GM21381 (cell line): ENCODE data around the gene ALOX5.
A peak's percentile ranks its signal among the peaks of the same experiment; 100 is the strongest.
"Not testable (repeated sequence)": the region's sequence is repeated elsewhere in the genome, so short reads cannot be mapped to it uniquely, and the experiment has no call there.

Experiments
- ATAC-seq: cut with Tn5 transposase; IDR thresholded peaks from one replicate; pipeline ENCODE4 v1.9.1; 2021; ENCODE audit warnings: mild to moderate bottlenecking, moderate library complexity; ENCODE audit not compliant: unreplicated experiment

The ALOX5 gene

DNA sequence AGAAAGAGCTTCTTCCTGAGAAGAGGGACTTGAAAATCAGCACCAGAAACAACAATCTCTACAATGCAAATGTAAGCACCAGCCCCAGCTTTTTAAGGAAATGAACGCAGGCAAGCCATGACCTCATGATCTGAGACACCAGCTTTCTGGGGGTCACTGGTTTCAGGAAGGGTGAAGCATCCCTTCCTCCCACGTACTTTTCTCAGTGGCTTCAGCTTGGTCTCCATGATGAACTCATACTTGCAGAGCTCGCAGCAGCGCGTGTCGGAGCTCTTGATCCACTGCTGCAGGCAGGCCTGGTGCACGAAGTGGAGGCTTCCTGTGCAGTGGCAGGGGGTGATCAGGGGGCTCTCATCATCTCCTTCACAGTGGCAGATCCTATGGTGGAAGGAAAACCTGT lies 87.0 kb downstream of the ALOX5 start:
- ATAC-seq, result peak; percentile 67

DNA sequence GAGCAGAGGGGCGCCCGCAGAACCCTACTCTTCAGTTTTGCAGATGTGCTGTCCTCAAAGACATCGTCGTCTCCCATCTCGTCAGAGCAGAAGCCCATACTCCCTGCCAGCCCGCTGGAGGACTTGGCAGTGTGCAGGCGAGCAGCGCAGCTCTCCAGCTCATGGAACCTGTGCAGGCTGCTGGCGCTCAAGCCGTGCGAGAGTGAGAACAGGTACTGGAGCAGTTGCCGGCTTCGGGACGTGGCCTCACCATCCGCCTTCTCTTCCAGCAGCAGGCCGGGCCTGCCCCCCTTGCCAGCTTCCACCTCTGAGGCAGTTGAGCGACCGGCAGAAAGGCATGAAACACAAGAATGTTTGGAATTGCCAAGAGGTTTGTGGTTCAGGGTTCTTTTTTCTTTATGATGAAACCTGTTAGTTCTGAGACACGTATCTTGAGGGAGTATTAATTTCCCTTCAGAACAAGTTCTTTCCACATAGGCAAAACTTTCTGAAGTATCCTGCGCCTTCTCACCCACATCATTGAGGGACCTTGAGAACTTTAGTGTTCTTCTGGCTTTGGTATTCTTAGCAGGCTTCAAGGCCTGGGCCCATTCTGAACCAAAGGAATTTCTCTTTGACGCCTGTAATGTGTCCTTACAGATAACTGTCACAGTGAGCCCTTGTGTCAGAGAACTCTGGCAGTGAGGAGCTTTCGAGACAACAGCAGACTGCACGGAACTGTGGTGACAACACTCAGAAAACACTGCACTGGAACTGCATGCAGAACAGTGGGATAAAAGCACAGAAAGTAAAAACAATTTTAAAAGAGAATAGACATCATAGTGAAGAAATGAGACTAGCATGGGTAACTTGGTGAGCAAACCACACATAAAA lies 89.5 kb downstream of the ALOX5 start:
- no peak for ATAC-seq

DNA sequence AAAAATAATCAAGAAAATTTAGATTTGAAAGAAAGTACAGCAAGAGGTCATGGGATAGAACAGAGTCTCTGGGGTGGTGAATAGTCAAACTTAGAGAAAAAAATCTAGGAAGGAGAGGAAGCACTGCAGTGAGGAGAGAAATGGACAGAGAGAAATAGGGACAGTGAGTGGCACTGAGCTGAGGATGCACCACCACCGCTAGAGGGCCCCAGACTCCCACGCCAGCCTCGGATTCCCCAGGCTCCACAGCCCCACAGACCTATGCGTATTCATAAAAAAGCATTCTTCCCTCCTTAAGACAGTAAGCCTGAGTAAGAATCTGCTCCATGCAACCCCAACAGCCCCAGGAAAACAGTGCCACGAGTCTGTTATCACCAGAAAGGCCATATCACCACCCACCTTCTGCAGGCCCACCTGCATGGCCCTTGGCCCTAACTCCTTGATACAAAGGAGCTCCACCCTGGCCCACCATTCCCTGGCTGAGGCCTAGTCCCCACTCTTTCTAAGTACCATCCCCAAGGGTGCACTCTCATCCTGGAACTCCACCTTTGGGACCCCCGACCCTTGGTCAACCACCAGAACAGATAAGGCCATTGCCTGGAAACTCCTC lies 91.0 kb downstream of the ALOX5 start:
- ATAC-seq, result peak; percentile 42

DNA sequence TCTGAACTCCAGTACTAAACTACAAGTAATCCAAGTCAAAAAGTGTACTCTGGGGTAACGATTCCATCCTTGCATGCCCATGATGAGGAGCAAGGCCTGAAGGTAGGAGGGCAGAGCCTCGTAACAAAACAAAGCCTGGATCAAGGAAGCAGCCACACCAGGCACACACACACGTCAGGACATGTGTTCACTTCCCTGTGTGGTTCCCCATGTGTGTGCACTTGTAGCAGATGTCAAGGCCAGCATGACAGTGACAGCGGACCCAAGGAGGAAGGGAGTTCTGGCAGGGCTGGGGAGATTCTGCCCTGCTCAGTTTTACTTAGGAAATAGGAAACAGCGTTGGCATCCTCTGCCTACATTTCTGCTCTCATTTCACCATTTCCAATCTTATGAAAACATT lies 92.8 kb downstream of the ALOX5 start:
- ATAC-seq, result no peak

DNA sequence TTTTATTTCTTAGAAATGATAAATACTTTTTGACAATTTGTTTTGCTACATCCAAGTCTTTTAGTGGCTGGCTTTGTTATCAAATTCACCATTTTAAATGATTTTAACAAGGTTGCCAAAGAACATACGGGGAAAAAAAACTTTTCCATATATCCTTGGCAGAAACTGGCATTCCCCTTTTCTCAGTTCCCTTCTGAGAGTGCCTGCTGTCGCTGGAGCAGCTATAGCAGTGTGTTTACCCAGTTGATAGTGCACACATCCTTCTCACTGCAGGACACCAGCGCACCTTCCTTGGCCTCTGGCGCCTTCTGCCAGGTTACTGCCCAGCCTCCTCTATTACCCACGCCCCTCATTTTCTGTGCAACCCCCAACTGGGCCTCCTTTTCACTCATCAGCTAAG lies 94.1 kb downstream of the ALOX5 start:
- no peak for ATAC-seq

DNA sequence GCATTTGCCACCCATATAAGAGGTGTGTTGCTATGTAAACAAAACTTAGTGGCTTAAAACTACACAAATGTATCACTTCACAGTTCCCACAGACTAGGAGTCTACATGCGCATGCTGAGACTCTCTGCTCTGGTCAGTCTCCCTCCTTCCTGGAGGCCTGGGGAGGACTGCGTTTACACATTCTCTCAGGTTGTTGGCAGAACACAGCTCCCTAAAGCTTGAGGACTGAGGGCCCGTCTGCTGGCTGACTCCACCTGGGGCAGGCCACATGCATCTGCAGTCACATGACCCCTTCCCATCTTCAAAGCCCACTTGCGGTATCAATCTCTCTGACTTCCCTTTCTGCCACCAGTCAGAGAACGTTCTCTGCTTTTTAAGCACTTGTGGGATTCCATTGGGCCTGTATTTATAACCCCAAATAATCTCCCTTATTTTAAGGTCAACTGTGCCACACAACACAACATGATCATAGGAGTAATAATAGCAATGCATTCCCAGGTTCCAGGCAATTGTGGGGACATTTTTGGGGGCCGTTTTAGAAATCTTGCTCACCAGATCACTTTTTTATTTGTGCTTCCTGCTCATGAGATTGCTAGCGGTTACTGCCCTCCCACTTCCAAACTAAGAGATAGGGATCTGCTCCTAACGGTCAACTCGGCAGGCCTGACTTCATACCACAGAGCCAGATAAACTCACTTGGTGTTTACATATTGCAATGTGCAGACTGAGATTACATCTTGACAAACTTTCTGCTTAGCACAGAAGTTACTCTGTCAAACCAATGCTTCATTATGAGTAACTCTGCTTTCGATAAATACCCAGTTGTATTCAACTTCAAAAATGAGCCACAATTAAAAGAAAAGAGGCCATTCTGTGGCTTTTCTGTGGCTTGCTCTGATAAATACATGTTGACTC lies 96.3 kb downstream of the ALOX5 start:
- ATAC-seq, result no peak

DNA sequence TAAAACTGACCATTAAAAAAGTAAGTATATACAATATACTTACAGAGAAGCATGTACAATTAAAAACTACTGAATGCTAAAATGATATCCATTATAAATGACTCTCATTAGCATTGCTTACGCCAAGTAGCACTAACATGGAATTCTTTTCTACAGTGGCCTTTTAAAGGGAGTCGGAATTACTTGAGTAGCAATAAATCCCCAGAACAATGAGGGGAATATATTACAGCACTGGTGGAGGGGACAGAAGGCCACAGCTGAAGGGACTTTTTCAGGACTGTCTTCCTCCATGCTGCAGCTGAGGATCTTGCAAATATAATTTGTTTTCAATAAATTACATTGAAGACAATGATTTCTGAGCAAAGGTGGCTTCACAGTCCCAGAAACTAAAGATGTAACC lies 97.0 kb downstream of the ALOX5 start:
- no peak for ATAC-seq

DNA sequence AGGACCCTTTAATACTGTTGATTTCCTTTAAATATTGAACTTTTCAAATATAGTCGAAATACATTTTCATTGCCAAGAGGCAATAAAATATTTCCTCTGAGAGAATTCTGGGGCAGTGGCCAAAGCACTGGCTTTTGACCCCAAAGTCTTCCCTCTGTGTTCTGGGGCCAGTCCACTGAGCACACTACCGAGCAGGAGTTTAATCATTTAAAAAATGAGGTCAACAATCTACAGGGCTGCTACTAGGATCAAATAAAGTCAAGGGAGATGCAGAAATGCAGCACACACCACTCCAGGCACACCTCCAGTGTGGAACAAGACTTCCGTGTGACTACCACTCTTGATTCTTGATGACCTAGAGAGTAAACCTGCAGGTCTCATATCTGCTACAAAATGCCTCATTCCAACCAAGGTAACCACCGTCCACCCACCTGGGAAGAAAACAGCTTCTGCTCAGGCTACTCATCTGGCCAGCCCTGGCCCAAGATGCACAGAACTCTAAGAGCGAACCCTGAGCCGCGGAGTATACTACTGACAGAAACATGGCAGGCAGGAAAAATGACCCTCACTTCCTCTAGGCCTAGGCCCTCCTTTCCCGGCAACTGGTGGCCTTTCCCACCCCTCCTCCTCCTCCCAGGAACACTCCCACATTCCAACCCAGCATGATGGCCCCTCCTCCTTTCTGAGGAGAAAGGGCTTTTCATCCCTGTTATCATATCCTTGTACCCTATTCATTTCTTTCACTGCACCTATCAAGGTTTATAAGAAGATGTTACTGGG lies 97.7 kb downstream of the ALOX5 start:
- ATAC-seq, result no peak

DNA sequence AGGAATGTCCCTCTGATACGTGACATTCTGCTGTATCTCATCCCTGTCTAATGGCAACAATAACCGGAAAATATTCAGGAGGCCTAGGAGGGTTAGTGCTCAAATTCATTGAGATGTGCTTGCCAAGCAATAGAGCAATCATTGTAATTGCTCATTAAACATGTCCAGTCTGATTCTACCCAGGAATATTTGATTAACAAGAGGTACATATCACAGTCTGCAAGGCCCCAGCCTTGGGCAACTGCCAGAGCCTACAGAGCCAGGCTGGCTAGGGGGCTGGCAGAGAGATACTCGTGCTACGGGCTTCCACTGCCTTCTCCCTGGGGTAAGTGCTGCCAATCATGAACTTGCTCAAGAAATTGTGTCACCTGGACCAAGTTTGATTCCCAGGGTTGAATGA lies 99.1 kb downstream of the ALOX5 start:
- no peak for ATAC-seq

DNA sequence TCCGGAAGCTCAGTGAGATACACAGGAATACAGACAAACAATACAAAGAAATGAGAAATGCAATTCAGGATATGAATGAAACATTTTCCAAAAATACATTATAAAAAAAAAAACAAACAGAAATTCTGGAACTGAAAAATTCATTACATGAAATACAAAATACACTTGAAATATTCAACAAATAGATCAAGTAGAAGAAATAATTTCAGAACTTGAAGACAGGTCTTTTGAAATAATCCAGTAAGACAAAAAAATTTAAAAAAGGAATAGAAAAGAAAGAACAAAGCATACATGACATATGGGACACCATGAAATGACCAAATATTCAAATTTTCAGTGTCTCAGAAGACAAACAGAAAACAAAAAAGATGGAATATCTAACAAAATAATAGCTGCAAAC lies 102.5 kb downstream of the ALOX5 start:
- no peak for ATAC-seq

DNA sequence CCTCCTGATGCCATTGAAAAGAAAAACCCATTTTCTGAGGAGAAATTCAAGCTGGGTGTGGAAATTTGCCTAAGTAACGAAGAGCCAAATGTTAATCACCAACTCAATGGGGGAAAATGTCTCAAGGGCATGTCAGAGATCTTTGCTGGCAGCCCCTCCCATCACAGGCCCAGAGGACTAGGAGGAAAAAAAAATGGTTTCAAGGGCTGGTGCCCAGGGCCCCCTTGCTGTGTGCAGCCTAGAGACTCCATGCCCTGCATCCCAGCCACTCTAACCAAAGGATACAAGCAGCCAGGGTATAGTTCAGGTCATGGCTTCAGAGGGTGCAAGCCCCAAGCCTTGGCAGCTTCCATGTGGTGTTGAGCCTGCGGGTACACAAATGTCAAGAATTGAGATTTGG lies 106.3 kb downstream of the ALOX5 start:
- no peak for ATAC-seq

DNA sequence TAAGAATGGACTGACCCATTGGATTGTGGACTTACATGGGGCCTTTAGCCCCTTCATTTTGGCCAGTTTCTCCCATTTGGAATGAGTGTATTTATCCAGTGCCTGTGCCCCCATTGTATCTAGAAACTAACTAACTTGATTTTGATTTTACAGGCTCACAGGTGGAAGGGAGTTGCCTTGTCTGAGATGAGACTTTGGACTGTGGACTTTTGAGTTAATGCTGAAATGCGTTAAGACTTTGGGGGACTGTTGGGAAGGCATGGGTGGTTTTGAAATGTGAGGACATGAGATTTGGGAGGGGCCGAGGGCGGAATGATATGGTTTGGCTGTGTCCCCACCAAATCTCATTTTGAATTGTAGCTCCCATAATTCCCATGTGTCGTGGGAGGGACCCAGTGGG lies 107.1 kb downstream of the ALOX5 start:
- not testable (repeated sequence) for ATAC-seq

DNA sequence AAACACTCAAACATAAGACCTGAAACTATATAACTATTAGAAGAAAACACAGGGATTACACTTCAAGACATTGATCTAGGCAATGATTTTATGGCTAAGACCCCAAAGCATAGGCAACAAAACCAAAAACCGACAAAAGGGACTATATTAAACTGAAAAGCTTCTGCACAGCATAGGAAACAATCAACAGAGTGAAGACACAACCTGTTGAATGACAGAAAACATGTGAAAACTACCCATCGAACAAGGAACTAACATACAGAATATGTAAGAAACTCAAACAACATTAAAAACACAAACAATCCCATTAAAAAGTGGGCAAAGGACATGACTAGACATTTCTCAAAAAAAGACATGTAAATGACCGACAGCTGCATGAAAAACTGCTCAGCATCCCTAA lies 109.0 kb downstream of the ALOX5 start:
- ATAC-seq, result no peak

DNA sequence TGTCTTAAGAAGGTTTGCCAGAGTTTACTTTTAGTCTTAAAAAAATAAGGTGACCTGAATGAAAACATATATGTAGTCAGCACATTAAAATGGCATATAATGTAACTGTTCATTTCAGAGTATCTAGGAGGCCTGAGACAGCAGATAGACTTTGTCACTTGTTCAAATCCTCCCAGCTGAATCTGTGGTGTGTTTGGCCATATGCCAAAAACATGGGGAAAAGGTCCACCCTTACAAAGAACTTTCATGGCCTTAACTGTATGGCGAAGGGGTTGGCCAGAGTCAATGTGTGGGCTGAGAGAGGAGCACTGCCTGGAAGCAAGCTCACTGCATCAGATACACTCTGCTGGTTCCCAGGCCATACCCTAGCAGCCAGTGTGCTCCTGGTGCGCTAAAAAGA lies 113.7 kb downstream of the ALOX5 start:
- no peak for ATAC-seq

DNA sequence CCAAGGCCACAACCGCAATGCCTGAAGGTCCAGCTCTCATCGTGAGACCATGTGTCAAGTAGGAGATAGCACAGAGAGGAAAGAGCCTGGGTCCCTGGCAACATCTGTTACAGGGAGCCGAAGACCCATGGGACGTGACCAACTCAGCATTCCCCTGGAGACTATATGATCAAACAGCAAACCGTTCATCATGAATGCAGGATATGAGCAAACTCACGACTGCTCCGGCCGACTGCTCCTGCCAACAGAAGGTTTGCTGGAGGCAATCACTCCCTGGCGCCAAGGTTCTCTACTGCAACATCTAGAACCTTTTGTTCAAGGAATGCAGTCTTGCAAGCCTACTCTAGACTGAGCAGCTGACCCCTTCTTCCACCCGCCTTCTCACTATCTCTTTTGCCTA lies 114.3 kb downstream of the ALOX5 start:
- ATAC-seq, result no peak

DNA sequence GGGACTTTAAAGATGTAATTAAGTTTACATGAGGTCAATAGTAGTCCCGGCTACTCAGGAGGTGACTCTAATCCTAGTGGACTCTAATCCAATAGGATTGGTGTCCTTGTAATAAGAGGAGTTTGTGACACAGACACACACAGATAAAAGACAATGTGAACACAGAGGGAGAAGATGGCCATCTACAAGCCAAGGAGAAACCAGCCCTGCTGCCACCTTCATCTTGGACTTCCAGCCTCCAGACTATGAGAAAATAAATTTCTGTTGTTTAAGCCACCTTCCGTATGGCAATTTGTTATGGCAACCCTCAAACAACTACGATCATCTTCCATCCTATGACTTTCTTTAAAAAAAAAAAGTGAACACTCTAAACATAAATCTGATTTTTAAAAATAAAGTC lies 116.3 kb downstream of the ALOX5 start:
- no peak for ATAC-seq

DNA sequence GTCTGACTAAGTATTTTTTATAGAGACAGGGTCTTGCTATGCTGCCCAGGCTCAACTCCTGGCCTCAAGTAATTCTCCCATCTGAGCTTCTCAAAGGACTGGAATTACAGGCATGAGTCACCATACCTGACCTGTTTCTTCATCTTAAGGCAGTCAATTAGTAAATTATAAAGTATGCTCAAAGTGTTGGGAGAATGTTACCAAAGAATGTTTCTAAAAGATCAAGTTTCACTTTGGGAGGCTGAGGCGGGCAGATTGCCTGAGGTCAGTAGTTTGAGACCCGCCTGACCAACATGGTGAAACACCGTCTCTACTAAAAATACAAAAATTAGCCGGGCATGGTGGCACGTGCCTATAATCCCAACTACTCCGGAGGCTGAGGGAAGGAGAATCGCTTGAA lies 117.0 kb downstream of the ALOX5 start:
- no peak for ATAC-seq
